Dermis blood vessel endothelial cell (primary cell): ENCODE measurements around the gene DHCR7. TPM values are rescaled to one million over a fixed set of nuclear protein-coding genes. Genes with fewer than 3 reads are reported as not detected.
"Not testable (repeated sequence)": the region's sequence is repeated elsewhere in the genome, so short reads cannot be mapped to it uniquely, and the experiment has no call there.

Experiments
- DNase-seq: peaks from one replicate; pipeline ENCODE4 v3.0.0; 2010
- total RNA-seq: library from RNA; depleted of rRNA; stranded (reverse); fragments of >200 nt; gene quantifications from 2 replicates; pipeline ENCODE4 v1.2.3, GENCODE V29; 2014

Gene DHCR7
- total RNA-seq, 1 donor from 2014 or later, result 41.9 TPM

DNA sequence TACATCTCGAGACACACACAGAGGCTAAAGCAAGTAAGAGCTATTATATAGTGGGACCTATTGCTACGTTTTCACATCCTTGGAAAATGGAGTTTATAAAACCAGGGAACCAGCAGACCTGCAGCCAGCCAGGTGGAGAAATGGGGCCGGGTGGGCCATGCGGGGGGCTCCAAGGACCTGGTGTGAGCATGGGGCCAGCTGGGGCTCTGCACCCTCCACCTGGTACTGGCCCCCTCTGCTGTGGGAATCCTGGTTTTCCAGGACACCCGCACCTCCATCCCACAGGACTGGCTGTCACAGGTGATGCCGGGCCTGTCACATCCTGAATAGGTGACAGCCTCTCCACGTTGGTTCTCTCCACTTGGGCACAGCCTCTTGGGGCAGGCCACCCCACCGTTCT is 11.3 kb downstream of the DHCR7 start:
- DNase-seq, result no peak

DNA sequence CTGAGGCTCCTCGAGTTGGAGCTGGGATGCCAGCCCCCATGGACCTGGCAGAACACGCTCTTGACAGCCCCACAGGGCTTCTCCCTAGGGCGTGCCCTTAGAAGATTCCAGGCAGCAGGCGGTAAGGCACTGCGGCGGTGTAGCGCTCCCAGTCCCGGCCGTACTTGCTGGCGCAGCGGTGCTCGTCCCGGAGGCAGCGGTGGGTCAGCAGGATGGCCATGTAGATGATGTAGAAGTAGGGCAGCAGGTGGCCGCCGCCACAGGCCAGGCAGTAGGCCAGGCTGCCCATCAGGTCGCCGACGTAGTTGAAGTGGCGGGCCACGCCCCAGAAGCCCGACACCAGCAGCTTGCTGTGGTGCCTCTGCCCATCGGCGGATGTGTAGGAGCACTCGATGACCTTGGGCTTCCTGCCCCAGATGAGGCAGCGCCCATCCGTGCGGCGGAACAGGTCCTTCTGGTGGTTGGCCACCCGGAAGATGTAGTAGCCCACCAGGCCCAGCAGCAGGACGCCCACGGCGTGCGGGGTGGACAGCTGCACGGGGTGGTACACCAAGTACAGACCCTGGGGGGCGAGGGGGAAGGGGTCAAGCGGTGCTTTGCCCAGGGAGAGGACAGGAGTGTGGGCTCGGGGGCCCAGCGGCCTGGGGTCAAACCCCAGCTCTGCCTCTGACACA is 12.8 kb downstream of the DHCR7 start:
- DNase-seq, result no peak

DNA sequence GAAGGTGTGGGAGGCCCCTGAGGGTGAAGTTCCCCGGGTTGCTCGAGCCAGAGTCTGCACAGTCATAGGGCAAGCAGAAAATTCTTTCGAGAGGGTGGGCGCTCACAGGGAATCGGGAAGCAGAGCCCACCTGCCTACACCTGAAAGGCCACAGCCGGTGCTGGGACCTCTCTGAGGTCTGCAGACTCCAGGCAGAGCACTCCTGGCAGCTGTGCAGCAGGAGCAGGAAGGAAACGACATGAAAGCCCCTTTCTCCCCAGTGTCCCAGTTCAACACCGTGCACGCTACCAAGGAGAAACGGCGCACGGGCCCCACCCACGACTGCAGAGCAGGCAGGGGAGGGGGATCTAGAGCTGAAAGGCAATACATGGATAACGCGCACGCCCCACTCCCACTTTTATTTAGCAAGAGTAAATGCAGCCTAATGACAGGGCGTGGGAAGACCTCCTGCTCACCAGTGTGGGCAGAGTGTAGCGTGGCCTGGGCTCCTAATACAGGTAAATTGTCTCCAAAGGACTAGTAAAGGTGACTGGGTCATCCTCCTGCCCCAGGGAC is 13.5 kb downstream of the DHCR7 start:
- DNase-seq, result no peak

DNA sequence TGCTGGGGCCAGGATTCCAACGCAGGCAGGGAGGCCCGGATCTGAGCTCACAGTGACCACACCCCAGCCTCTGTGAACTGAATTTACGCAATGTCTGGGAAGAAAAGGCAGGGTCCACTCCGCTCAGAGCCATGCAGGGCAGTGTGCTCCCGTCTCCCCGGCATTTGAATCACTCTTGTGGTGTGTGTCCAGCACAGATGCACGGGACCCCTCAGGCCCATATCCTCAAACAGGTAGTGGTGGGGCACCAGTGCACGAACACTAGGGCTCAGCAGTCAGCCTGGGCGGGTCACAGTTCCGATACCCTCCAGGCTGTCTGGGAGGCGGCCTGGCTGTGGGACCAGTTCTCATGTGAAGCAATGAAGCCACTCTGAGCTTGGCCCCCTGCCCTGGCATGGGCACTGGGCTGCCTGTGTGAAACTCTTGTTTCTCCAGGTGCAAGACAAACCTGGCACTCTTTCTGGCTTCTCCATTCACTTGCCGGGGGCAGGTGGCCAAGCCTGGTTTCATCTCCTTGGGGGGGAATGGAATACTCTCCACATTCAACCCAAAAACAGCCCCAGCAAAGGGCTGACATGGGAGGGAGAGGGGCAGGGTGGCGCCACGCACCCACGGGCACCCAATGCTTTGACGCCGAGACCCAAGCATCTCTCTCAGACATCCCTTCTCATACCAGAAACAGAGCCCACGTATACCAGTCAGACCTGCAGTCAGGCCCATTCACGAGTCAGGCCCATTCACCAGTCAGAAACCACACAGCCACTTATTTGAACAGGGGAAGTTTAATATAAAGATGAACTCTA is 14.3 kb downstream of the DHCR7 start:
- no peak for DNase-seq

DNA sequence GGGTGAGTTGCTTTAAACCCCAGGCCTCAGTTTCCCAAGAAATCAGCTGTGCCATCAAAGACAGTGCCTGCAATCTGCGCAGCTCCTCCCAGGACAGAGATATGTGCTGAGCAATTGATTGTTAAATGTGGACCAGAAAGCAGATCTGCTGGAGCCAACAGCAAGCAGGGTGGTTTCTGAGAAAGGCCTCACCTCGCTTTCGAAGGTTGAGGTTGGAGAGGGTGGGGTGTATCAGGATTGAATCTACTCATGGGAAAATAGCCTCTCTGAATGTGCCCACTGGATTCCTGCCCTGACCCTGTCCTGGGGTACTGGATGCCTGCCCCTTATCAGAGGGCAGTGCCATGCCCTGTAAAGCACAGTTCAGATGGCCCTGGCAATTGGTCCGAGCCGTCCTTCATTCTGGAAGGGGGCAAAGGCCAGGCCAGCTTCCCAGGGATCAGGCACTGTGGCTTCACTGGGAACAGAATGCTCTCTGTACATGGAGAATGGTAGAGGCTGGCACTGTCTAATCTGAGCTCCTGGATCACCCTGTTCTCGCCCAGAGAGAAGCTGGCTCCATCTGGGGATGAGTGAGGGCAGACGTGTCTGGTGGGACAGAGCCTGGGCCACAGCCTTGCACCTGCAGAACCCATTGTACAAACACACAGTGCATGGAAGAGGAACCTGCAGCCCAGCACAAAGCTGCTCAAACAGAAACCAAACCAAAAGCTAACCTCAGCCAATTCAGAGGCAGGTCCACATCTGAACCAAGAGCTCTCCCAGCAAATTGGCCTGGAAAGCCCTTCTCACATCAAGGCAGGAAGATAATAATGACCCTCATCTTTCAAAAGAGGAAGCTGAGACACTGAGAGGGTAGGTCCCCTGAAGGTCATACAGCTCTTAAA is 15.2 kb downstream of the DHCR7 start:
- no peak for DNase-seq

DNA sequence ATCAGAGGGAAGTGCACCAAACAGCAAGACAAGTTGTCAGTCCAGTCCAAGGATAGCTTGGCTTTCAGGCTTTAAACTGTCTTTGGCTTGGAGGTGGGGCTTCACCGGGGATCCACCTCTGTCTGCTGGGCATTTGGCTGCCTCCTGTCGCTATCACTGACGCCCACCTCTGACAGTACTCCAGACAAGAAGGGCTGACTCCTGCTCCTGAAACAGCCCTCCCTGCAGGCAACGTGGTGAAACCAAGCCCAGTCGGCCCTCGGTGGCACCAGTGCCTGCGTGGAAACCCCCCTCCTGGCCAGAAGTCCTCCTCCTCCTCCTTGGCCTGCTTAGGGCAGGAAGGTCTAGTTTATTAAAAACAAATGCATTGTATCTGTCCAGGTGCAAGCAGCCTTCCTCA is 16.9 kb downstream of the DHCR7 start:
- DNase-seq, result no peak

DNA sequence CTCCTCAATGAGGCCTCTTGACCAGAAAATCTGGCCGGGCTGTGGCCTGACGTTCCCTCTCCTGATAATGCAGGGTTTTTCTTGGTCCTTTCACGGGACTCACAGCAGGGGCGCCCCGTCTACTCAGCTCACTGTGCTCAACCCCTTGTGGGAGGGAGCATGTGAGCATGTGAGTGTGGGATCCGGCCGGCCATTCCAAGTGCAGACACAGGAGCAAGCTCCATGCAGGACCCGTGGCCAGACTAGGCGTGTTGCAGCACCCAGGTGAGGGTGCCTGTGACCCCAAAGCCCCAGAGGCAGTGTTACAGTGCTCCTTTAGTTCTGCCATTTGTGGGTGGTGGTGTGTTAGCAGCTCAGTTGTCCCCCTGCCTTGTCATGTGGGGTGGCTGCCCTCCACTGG is 18.0 kb downstream of the DHCR7 start:
- DNase-seq, result no peak

DNA sequence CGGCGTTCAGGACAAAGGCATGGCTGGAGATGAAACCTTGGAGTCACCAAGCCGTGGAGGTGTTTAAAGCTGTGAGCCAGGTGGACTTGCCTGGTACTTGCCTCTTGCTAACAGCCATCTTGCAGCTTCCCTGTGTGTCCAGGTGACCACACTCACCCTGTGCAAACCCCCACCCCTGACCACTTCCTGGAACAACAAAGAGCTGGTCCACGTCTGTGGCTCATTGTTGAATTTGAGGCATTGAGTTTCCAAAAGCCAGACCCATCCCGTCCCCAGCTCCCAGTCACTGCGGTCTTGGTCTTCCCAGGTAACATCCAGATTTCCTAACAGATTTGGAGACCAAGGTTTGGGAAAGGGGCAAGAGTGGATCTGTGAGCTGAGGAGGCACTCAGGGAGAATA is 18.5 kb downstream of the DHCR7 start:
- DNase-seq, result no peak

DNA sequence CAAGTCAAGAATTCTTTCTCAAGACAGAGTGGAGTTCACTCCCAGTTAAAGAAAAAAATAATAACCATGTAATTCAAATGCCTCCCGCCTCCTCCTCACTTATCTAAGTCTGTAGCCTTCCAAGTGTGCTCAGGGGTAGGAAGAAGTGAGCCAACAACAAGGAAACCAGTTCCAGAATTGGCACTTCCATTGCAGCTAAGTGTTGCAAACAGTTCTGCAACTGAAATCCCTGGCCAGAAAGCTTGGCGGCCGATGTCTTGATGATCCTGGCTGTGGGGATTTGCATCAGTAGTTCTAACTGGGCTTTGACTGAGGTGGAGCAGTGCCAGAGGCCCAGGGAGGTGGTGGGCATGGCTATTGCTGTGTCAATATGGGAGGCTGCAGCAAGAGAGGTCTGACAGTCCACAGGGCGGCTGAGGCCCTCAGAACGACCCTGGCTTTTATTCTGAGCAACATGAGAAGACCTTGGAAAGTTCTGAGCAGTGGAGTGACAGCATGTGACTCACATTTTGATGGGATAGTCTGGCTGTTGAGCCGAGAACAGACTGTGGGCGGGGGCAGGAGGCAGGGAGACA is 19.2 kb downstream of the DHCR7 start:
- no peak for DNase-seq

DNA sequence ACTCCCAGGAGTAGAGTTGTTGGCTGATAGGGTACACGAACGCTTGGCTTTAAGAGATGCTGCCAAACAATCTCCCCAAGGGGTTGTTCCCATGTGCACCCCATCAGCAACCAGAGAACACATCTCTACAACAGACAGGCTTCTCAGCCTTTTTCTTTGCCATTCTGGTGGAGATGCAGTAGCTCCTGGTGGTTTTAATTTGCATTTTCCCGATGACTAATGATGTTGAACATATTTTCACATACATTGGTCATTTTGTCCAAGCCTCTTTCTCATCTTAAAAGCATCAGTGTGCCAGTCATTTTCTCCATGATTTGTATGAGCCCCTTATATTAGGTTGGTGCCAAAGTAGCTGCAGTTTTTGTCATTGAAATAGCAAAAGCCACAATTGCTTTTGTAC is 21.8 kb downstream of the DHCR7 start:
- no peak for DNase-seq

DNA sequence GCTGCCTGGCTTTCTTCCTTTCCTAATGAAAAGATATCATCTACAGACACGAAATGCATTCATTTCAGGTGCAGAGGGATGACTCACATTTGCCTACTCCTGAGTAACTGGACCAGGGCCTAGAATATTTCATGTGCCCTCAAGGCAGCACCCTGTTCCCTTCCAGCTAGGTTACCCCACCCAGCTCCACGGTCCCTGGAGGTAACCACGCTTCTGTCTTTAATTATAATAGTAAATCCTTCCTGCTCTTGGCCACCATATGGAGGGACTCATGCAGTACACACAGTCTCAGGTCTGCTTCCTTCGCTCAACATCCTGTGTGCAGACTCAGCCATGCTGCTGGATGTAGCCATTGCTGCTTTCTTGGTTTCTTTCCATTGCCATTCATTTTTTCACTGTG is 22.3 kb downstream of the DHCR7 start:
- DNase-seq, result no peak

DNA sequence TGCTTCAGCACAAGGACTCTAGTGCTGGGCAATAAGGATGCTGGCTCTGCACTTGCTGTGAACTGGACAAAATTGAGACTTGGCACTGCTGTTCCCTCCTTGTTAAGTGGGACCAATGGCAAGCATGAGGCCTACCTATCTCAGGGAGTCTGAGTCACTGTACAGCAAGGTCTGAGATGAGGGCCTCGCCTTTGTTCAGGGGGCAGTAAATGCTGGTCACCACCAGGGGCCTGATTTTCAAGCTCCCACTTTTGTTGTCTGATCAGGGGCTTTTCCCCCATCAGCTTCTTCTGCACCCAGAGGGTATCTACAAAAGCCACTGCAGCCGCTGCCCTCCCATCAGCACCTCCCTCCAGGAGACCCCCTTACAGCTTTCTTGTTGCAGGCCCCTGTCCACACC is 22.8 kb downstream of the DHCR7 start:
- DNase-seq, result no peak

DNA sequence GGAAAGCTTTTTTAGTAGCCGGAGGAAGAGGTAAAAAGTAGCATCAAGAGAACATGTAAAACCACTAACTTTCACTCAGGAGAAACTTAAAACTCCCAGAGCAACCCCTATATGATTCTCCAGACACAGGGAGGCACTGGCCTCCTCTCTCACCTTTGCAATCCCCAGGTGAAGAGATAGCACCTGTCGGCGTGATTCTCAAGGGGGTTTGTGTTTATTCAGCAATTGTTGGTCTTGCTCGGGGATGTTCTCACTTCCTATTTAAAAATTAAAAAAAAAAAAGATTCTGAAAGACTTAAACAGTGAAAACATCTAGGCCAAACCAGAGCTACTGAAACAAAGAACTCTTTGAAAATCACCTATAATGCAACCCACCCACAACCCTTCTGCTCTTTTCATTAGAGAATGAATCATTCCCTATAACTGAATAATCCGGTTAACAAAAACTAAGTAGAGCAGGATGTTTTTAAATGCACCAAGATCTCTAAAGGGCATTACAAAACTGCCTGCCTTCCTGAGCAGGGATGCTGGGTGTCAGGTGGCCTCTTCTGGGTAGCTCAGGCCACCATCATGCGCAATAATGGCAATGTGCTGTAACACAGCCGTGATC is 24.9 kb downstream of the DHCR7 start:
- DNase-seq, result no peak

DNA sequence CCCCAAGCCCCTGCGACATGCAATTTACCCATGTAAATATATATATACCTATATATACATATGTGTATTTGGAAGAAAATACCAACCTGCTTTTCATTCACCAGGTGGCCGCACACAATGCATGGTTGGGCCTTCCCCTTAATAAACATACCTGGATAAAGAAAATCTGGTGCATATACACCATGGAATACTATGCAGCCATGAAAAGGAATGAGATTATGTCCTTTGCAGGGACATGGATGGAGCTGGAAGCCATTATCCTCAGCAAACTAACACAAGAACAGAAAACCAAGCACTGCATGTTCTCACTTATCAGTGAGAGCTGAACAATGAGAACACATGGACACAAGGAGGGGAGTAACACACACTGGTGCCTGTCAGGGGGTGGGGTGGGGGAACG is 25.9 kb downstream of the DHCR7 start:
- not testable (repeated sequence) for DNase-seq

DNA sequence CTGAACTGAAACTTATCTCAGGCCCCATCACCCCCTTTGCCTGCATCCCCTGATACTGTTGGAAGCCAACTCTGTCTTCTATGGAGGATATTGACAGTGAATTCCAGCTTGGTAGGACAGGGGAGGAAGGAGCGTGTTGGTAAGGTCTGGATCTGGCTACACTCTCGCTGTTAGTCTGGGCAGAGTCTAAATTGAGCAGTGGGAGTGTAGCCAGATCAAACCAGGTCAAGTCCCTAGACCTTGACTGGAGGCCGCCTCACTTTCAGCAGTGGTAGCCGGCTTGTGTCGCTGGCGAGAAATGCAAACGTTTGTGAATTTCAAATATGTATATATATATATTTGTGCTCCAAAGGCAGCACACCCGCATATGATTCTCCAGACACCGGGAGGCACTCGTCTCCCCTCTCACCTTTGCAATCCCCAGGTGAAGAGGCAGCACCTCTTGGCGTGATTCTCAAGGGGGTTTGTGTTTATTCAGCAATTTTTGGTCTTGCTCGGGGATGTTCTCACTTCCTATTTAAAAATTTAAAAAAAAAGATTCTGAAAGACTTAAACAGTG is 26.7 kb downstream of the DHCR7 start:
- DNase-seq, result no peak

DNA sequence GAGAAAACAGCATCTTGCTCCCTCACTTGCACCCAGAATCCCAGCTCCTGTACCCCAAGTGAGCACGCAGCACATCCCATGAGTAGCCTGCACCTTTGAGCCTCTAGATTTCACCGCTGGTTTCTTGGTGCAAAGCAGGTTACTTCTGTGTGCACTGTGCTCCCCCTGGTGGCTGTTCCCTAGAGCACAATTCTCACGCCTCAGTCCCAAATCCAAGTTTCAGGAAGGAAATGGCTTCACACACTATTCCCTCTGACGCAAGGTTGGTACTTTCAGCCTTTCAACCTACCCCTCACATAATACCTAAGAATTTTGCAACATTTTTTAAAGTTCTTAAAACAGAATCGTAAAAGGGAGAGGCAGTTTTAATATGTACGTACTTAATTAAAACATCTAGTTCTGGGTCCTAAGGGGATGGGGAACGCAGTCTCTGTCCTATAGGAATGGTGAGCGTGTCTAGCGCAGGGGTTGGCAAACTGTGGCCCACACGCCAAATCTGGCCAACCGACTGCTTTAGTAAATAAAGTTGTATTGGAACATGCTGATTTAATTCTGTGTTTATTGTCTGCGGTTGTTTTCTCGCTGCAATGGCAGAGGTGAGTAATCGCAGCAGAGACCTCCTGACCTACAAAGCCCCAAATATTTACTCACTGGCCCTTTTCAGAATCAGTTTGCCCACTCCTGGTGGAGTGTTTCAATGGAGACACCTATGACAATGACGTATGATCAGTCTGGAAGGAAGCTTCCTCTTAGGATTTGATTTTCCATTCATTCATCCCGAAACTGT is 27.5 kb downstream of the DHCR7 start:
- DNase-seq, result peak; percentile 74

DNA sequence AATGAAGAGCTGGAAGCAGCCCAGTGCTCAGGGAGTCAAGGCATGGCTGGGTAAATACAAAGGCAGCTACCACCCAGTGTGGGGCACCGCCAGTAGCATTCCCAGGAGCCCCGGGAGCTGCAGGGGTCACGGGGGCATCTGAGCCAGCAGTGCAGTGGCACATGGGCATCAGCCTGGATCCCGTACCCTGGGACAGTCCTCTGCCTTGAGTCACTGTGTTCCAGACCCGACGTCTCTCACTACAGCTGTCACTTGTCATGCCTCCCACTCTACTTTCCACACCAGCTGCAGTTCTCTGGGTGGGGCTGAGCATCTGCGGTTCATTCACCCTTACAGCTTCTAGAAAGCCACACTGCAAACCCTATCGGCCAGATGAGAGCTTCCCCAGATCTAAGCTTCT is 29.6 kb downstream of the DHCR7 start:
- DNase-seq, result no peak

DNA sequence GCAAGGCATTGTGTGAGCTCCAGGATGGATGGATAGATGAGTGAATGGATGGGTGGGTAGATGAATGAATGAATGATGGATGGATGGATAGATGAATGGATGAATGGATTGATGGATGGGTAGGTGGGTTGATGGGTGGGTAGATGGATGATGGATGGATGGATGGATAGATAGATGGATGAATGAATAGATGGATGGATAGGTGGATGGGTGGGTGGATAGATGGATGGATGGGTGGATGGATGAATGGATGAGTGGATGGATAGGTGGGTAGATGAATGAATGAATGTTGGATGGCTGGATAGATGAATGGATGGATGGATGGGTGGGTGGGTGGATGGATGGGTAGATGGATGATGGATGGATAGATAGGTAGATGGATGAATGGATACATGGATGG is 33.5 kb downstream of the DHCR7 start:
- no peak for DNase-seq

DNA sequence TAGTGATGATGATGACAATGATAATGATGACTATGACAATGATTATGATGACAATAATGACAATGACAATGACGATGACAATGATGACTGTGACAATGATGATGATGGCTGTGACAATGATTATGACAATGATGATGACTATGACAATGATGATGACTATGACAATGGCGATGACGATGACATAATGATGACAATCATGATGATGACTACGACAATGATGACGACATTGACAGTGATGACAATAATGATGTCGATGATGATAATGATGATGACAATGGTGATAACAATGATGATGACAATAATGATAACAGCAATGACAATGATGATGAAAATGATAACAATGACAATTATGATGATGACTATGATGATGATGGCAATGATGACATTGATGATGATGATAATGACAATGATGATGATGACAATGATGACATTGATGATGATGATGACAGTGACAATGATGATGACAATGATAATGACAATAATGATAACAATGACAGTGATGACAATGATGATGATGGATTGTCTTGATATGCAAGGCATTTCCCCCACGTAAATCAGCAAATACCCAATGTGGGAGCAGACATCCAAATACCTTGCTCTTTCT is 37.7 kb downstream of the DHCR7 start:
- no peak for DNase-seq

DNA sequence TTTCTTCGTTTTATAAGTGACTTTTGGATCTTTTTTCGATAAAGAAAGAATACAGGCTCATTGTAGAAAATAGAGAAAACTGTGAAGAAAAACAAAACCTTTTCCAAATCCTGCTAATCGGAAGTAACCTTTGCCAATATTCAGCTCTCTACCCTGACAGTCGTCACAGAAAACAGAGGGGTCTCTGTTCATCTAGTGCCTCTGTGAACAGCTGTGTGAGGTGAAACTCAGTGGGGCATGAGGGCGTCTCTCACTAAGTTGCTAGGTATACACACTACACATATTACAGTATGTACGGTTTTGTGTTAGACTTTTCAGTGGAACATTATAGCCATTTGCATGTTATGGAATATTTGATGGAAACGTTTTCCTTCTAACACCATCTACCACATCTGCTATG is 39.4 kb downstream of the DHCR7 start:
- DNase-seq, result no peak

DNA sequence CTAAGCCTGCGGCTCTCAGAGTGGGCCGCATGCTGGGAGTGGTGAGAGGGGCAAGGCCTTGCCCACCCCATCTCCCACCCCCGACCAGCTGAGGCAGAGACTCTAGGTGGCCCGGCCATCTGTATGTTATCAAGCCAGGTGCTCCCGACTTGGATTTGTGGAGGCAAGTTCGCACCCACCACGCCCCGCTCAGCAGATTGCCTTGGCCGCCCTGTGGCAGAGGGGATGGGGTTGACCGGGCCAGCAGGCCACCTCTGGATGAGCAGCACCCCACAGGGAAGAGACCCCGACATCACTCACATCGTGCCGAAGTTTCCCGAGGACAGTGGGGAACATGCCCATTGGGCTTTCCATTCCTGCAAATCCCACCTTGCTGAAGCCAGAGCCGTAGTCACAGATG is 40.8 kb downstream of the DHCR7 start:
- DNase-seq, result no peak
